OCI-LY7 (cell line): ENCODE results near the gene PRSS33.

Experiments used
- CTCF ChIP-seq: fragments of 200-600 bp; sonication (generic); conservative IDR thresholded peaks from 2 replicates; pipeline ENCODE4 v1.5.1; 2014; ENCODE audit warnings: mild to moderate bottlenecking, antibody characterized with exemption, low read length, moderate library complexity, mixed read lengths
- EZH2phosphoT487 ChIP-seq: fragments of 200-600 bp; sonication (generic); IDR thresholded peaks from 2 replicates; pipeline ENCODE4 v1.6.1; 2018; ENCODE audit warnings: low read depth, borderline replicate concordance, mild to moderate bottlenecking, mixed run types, antibody characterized with exemption, low read length, moderate library complexity, mixed read lengths

- no peak for TF ChIP-seq CTCF
- TF ChIP-seq EZH2phosphoT487, result no peak
Observed at GRCh38 chr16:2779978-2780898, 7.1 kb downstream of the PRSS33 start.
